ENCODE data around the gene SSTR5. TPM values are rescaled to one million over a fixed set of nuclear protein-coding genes. Genes with fewer than 3 reads are reported as not detected.

Gene SSTR5
- total and polyA plus RNA-seq, 12 donors: 0.17 to 14.4 (median 2.5) TPM; not detected in 2

DNA sequence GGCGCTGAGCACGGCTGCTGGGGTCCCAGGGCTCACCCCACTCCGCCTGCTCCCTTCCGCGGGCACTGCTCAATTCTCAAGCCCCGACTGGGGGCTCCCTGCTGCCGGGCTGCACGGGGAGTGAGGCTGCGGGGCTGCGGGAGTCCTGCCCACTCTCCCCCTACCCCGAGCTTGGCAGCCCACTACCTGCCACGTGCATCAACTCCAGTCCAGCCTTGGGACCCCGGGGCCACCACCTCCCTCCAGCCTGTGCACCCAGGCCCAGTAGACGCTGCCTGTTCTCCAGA, 43.3 kb upstream of the SSTR5 start:
- intact Hi-C loops (cut with DNase I): no loop called here
- Histone ChIP-seq H3K4me1 (replicated peaks in 1 of 2) (no peaks in the 10 kb centered on the region), H3K36me3 (replicated peaks in 1 of 2) (no peaks in the 10 kb centered on the region), H3K27me3 (no peaks in the 10 kb centered on the region), H3K4me3 (no peak overlapping the region), H3K27ac (no peak overlapping the region), H3K9me3 (replicated peaks in 1 of 3) (no peaks in the 10 kb centered on the region)
- no peak for DNase-seq
- WGBS, 4 donors: 74 to 100% (median 76%) methylated on average over 1 to 14 of the region's 14 CpGs; no CpG with 5 or more reads in 1 of the 4 donors
- TF ChIP-seq POLR2A (IDR thresholded peaks at IDR 0.05): no peak
- TF ChIP-seq, protein P1, sequence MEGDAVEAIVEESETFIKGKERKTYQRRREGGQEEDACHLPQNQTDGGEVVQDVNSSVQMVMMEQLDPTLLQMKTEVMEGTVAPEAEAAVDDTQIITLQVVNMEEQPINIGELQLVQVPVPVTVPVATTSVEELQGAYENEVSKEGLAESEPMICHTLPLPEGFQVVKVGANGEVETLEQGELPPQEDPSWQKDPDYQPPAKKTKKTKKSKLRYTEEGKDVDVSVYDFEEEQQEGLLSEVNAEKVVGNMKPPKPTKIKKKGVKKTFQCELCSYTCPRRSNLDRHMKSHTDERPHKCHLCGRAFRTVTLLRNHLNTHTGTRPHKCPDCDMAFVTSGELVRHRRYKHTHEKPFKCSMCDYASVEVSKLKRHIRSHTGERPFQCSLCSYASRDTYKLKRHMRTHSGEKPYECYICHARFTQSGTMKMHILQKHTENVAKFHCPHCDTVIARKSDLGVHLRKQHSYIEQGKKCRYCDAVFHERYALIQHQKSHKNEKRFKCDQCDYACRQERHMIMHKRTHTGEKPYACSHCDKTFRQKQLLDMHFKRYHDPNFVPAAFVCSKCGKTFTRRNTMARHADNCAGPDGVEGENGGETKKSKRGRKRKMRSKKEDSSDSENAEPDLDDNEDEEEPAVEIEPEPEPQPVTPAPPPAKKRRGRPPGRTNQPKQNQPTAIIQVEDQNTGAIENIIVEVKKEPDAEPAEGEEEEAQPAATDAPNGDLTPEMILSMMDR (IDR thresholded peaks at IDR 0.05): no peak

DNA sequence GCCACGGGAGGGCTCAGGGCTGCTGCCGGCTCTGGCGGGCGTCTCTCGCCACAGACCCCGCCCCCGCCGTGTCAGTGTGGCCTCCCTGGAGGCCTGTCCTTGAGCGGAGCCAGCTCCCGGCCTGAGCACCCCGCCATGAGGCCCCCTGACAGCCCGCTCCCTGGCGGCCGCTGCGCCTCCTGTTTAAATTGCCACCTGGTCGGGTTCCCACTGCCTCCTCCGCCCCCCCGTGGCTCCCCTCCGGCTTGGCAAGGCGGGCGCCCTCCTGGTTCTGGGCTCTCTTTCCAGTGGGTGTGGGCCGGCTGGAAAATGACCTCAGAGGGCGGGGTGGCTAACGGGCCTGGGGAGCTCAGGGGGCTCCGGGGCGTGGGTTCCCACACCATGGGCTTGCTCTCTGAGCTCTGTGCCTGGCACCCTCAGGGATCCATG, 42.1 kb upstream of the SSTR5 start:
- Histone ChIP-seq H3K4me1 (replicated peaks in 1 of 2) (no peaks in the 10 kb centered on the region), H3K9me3 (replicated peaks in 1 of 3) (no peaks in the 10 kb centered on the region), H3K4me3 (no peak overlapping the region), H3K27me3 (no peaks in the 10 kb centered on the region), H3K27ac (no peak overlapping the region), H3K36me3 (replicated peaks in 1 of 2) (no peaks in the 10 kb centered on the region)
- intact Hi-C loops (cut with DNase I): no loop called here
- no peak for TF ChIP-seq POLR2A (IDR thresholded peaks at IDR 0.05)
- TF ChIP-seq, protein P1 (IDR thresholded peaks at IDR 0.05): no peak
- no peak for DNase-seq
- WGBS, 4 donors: 29 to 51% (median 37%) methylated on average over 7 to 26 of the region's 26 CpGs; no CpG with 5 or more reads in 1 of the 4 donors

DNA sequence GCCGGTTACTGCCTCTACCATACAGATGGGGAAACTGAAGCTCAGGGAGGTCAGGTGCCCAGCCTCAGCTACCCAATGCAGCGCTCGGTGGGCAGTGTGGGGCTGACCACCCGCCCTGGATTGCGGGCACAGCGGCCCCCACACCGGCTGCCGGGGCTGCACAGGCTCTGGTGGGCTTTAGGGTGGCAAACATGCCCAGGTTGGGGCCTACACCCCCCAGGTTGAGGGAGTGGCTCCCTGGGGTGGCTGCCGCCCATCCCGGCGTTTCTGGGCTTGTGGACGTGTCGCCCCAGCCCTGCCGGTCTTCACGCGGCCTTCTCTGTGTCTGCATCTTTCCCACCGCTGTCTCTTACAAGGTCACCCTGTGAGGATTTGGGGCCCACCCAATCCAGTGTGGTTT, 40.9 kb upstream of the SSTR5 start:
- H3K4me1 ChIP-seq (replicated peaks in 1 of 2): no peaks in the 10 kb centered on the region
- peaks cover 2% of the 10 kb centered on the region for H3K27me3 ChIP-seq
- TF ChIP-seq POLR2A (IDR thresholded peaks at IDR 0.05): no peak
- TF ChIP-seq, protein P1 (IDR thresholded peaks at IDR 0.05): no peak
- no peak overlapping the region for H3K27ac ChIP-seq
- no peak overlapping the region for H3K4me3 ChIP-seq
- WGBS, 4 donors: 86 to 97% (median 95%) methylated on average over 9 to 17 of the region's 17 CpGs
- intact Hi-C loops (cut with DNase I): no loop called here
- no peak for DNase-seq
- no peaks in the 10 kb centered on the region for H3K9me3 ChIP-seq (replicated peaks in 1 of 3)
- H3K36me3 ChIP-seq (replicated peaks in 1 of 2): no peaks in the 10 kb centered on the region

DNA sequence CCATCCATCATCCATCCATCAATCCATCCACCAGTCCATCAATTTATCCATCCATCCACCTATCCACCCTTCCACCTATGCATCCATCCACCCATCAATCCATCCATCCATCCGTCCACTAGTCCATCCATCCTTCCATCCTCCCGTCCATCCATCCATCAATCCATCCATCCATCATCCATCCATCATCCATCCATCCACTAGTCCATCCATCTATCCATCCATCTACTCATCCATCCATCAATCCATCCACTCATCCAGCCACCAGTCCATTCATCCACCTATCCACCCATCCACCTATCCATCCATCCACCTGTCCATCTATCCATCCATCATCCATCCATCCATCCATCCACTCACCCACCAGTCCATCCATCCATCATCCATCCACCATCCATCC, 39.9 kb upstream of the SSTR5 start:
- 80 to 92% (median 87%) methylated on average over 2 of the region's 2 CpGs for WGBS, 4 donors
- H3K36me3 ChIP-seq (replicated peaks in 1 of 2): no peaks in the 10 kb centered on the region
- H3K27ac ChIP-seq: no peak overlapping the region
- H3K4me3 ChIP-seq: no peak overlapping the region
- no peaks in the 10 kb centered on the region for H3K9me3 ChIP-seq (replicated peaks in 1 of 3)
- no peak for TF ChIP-seq POLR2A (IDR thresholded peaks at IDR 0.05)
- TF ChIP-seq, protein P1 (IDR thresholded peaks at IDR 0.05): no peak
- DNase-seq: no peak
- peaks cover 6% of the 10 kb centered on the region for H3K27me3 ChIP-seq
- intact Hi-C loops (cut with DNase I): no loop called here
- no peaks in the 10 kb centered on the region for H3K4me1 ChIP-seq (replicated peaks in 1 of 2)
